WTC11 (cell line): ENCODE data around the gene DISP2. TPM values are rescaled to one million over a fixed set of nuclear protein-coding genes. Genes with fewer than 3 reads are reported as not detected.

Experiments used
- ATF1 ChIP-seq: sonication (generic); formaldehyde crosslinking; IDR thresholded peaks from 2 replicates; pipeline ENCODE4 v1.8.1; 2023; ENCODE audit warnings: mild to moderate bottlenecking, moderate library complexity, missing genetic modification reagents
- EMX1 ChIP-seq: fragments of 250-450 bp; sonication (Bioruptor Pico); IDR thresholded peaks from 2 replicates; pipeline ENCODE4 v1.8.0; 2021; ENCODE audit warnings: mild to moderate bottlenecking
- FOXJ3 ChIP-seq: sonication (generic); formaldehyde crosslinking; IDR thresholded peaks from 2 replicates; pipeline ENCODE4 v1.9.0; 2021; ENCODE audit warnings: missing genetic modification reagents, mild to moderate bottlenecking, borderline replicate concordance
- FOXP1 ChIP-seq: sonication (generic); formaldehyde crosslinking; IDR thresholded peaks from 2 replicates; pipeline ENCODE4 v1.8.0; 2022; ENCODE audit warnings: missing genetic modification reagents, mild to moderate bottlenecking, moderate library complexity, borderline replicate concordance
- GTF2I ChIP-seq: fragments of 250-450 bp; sonication (Bioruptor Pico); conservative IDR thresholded peaks from 2 replicates; pipeline ENCODE4 v1.4.0; 2021; ENCODE audit warnings: mild to moderate bottlenecking
- HMGA2 ChIP-seq: fragments of 250-450 bp; sonication (Bioruptor Pico); IDR thresholded peaks from 2 replicates; pipeline ENCODE4 v1.4.0; 2021; ENCODE audit warnings: mild to moderate bottlenecking, moderate library complexity
- JAZF1 ChIP-seq: fragments of 250-450 bp; sonication (Bioruptor Pico); IDR thresholded peaks from 2 replicates; pipeline ENCODE4 v1.9.0; 2021; ENCODE audit warnings: moderate library complexity, mild to moderate bottlenecking, inconsistent platforms
- JUN ChIP-seq: sonication (generic); formaldehyde crosslinking; IDR thresholded peaks from 2 replicates; pipeline ENCODE4 v1.8.0; 2023; ENCODE audit warnings: mild to moderate bottlenecking, missing genetic modification reagents
- KAT7 ChIP-seq: sonication (generic); formaldehyde crosslinking; IDR thresholded peaks from 2 replicates; pipeline ENCODE4 v1.8.1; 2023; ENCODE audit warnings: missing genetic modification reagents, mild to moderate bottlenecking, borderline replicate concordance
- NR1H2 ChIP-seq: sonication (generic); formaldehyde crosslinking; IDR thresholded peaks from 2 replicates; pipeline ENCODE4 v1.9.0; 2021; ENCODE audit warnings: mild to moderate bottlenecking, moderate library complexity, missing genetic modification reagents
- NR3C1 ChIP-seq: sonication (generic); formaldehyde crosslinking; conservative IDR thresholded peaks from 2 replicates; pipeline ENCODE4 v1.8.1; 2023; ENCODE audit warnings: low read depth, mild to moderate bottlenecking, missing genetic modification reagents
- OVOL2 ChIP-seq: fragments of 250-450 bp; sonication (Bioruptor Pico); IDR thresholded peaks from 2 replicates; pipeline ENCODE4 v1.9.0; 2021; ENCODE audit warnings: mild to moderate bottlenecking, borderline replicate concordance
- TCF7 ChIP-seq: sonication (generic); formaldehyde crosslinking; IDR thresholded peaks from 2 replicates; pipeline ENCODE4 v1.8.0; 2022; ENCODE audit warnings: mild to moderate bottlenecking, low read depth, missing genetic modification reagents, moderate library complexity
- ZBTB21 ChIP-seq: sonication (generic); formaldehyde crosslinking; IDR thresholded peaks from 2 replicates; pipeline ENCODE4 v1.8.1; 2023; ENCODE audit warnings: mild to moderate bottlenecking, missing genetic modification reagents, borderline replicate concordance
- ZNF416 ChIP-seq: fragments of 250-450 bp; sonication (Bioruptor Pico); IDR thresholded peaks from 2 replicates; pipeline ENCODE4 v1.9.0; 2021; ENCODE audit warnings: mild to moderate bottlenecking, inconsistent platforms
- ZNF423 ChIP-seq: fragments of 250-450 bp; sonication (Bioruptor Pico); IDR thresholded peaks from 2 replicates; pipeline ENCODE4 v2.1.2; 2022; ENCODE audit warnings: mild to moderate bottlenecking, moderate library complexity
- total RNA-seq: library from RNA; stranded (reverse); gene quantifications from 3 replicates; pipeline ENCODE4 v1.2.3, GENCODE V29; 2021
- TF ChIP-seq, protein P1 (sequence below): sonication (generic); formaldehyde crosslinking; IDR thresholded peaks from 2 replicates; pipeline ENCODE4 v1.8.1; 2022; ENCODE audit warnings: low read depth, mild to moderate bottlenecking, moderate library complexity, missing genetic modification reagents, borderline replicate concordance
- TF ChIP-seq, protein P2 (sequence below): sonication (generic); formaldehyde crosslinking; conservative IDR thresholded peaks from 2 replicates; pipeline ENCODE4 v1.8.1; 2023; ENCODE audit warnings: mild to moderate bottlenecking, low read depth, missing genetic modification reagents, moderate library complexity
- TF ChIP-seq, protein P3 (sequence below): sonication (generic); formaldehyde crosslinking; IDR thresholded peaks from 2 replicates; pipeline ENCODE4 v1.8.1; 2023; ENCODE audit warnings: mild to moderate bottlenecking, missing genetic modification reagents, moderate library complexity
- TF ChIP-seq, protein P4 (sequence below): fragments of 250-450 bp; sonication (Bioruptor Pico); IDR thresholded peaks from 2 replicates; pipeline ENCODE4 v1.9.0; 2021; ENCODE audit warnings: mild to moderate bottlenecking, borderline replicate concordance
- TF ChIP-seq, protein P5 (sequence below): sonication (generic); formaldehyde crosslinking; conservative IDR thresholded peaks from 2 replicates; pipeline ENCODE4 v1.8.1; 2022; ENCODE audit warnings: mild to moderate bottlenecking, missing genetic modification reagents
- TF ChIP-seq, protein P6 (sequence below): sonication (generic); formaldehyde crosslinking; IDR thresholded peaks from 2 replicates; pipeline ENCODE4 v1.8.0; 2022; ENCODE audit warnings: mild to moderate bottlenecking, missing genetic modification reagents
- TF ChIP-seq, protein P7 (sequence below): sonication (generic); formaldehyde crosslinking; IDR thresholded peaks from 2 replicates; pipeline ENCODE4 v1.8.1; 2022; ENCODE audit warnings: missing genetic modification reagents, borderline replicate concordance
- TF ChIP-seq, protein P8 (sequence below): sonication (generic); formaldehyde crosslinking; IDR thresholded peaks from 2 replicates; pipeline ENCODE4 v1.8.1; 2022; ENCODE audit warnings: mild to moderate bottlenecking, missing genetic modification reagents, moderate library complexity, borderline replicate concordance
- TF ChIP-seq, protein P9 (sequence below): fragments of 250-450 bp; sonication (Bioruptor Pico); IDR thresholded peaks from 2 replicates; pipeline ENCODE4 v1.9.0; 2021; ENCODE audit warnings: mild to moderate bottlenecking

Gene DISP2
- total RNA-seq, 1 experiment from 2014 or later = 3.5 TPM

DNA sequence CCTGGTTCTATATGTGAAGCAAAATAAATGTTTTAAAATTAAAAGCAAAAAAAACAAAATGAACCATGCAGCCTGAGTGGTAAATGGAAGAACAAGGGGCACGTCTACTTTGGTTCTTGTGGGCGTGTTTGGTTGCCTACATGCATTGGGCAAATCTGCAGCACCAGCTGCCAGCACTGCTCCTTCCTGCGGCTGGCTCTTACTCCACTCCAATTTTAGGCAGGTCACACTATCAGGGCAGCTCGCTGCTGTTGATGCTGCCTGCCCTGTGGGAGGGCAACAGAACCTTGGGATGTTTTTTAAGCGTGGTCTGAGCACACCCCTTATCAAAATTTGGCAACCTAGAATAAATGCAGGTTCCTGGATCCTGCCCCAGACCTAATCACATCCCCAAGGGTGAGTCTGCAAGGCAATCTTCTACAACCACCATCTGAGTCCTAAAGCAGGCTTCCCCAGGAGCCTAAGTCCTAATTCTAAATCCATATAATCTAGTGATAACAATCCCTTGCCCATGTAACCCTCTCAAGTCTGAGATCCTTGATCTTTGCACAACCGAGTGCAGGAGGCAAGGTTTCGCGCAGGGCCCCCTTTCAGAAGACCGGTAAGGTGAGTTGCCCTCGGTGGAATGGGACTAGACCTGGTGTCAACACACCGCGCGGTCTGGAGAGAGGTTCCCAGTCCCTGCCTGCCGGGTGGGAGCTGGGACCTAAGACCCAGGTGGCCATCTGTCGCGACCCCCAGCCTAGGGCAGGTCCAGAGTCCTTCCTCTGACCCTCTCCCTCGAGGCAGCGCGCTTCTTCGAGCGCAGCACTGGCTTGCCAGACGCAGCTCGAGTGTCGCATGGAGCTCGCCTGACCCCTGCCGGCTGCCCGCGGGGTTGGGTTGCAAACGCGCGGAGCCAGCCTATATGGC, 63.5 kb downstream of the DISP2 start (continued):
- TF ChIP-seq, protein P1, sequence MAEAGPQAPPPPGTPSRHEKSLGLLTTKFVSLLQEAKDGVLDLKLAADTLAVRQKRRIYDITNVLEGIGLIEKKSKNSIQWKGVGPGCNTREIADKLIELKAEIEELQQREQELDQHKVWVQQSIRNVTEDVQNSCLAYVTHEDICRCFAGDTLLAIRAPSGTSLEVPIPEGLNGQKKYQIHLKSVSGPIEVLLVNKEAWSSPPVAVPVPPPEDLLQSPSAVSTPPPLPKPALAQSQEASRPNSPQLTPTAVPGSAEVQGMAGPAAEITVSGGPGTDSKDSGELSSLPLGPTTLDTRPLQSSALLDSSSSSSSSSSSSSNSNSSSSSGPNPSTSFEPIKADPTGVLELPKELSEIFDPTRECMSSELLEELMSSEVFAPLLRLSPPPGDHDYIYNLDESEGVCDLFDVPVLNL (CRISPR knock-in tag) = no peak
- TF ChIP-seq JAZF1 (CRISPR knock-in tag) = no peak
- TF ChIP-seq NR3C1 = no peak
- TF ChIP-seq, protein P2, sequence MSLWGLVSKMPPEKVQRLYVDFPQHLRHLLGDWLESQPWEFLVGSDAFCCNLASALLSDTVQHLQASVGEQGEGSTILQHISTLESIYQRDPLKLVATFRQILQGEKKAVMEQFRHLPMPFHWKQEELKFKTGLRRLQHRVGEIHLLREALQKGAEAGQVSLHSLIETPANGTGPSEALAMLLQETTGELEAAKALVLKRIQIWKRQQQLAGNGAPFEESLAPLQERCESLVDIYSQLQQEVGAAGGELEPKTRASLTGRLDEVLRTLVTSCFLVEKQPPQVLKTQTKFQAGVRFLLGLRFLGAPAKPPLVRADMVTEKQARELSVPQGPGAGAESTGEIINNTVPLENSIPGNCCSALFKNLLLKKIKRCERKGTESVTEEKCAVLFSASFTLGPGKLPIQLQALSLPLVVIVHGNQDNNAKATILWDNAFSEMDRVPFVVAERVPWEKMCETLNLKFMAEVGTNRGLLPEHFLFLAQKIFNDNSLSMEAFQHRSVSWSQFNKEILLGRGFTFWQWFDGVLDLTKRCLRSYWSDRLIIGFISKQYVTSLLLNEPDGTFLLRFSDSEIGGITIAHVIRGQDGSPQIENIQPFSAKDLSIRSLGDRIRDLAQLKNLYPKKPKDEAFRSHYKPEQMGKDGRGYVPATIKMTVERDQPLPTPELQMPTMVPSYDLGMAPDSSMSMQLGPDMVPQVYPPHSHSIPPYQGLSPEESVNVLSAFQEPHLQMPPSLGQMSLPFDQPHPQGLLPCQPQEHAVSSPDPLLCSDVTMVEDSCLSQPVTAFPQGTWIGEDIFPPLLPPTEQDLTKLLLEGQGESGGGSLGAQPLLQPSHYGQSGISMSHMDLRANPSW = no peak
- 0 out of 2 replicates have a peak, but pooled peaks have one; percentile 32 for TF ChIP-seq TCF7 (CRISPR knock-in tag)
- no peak for TF ChIP-seq ATF1 (CRISPR knock-in tag)
- no peak for TF ChIP-seq GTF2I (CRISPR knock-in tag)
- TF ChIP-seq, protein P3, sequence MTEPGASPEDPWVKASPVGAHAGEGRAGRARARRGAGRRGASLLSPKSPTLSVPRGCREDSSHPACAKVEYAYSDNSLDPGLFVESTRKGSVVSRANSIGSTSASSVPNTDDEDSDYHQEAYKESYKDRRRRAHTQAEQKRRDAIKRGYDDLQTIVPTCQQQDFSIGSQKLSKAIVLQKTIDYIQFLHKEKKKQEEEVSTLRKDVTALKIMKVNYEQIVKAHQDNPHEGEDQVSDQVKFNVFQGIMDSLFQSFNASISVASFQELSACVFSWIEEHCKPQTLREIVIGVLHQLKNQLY = no peak
- 0 out of 2 replicates have a peak, but pooled peaks have one; percentile 35 for TF ChIP-seq EMX1 (CRISPR knock-in tag)
- TF ChIP-seq KAT7 (CRISPR knock-in tag) = no peak
- 0 out of 2 replicates have a peak, but pooled peaks have one; percentile 65 for TF ChIP-seq FOXP1
- TF ChIP-seq ZNF416 (CRISPR knock-in tag) = peak; percentile 7; the same call in 1 of the 2 replicates
- TF ChIP-seq JUN (CRISPR knock-in tag) = no peak
- TF ChIP-seq HMGA2 (CRISPR knock-in tag) = no peak
- no peak for TF ChIP-seq ZBTB21 (CRISPR knock-in tag)
- no peak for TF ChIP-seq ZNF423 (CRISPR knock-in tag)
- TF ChIP-seq, protein P4, sequence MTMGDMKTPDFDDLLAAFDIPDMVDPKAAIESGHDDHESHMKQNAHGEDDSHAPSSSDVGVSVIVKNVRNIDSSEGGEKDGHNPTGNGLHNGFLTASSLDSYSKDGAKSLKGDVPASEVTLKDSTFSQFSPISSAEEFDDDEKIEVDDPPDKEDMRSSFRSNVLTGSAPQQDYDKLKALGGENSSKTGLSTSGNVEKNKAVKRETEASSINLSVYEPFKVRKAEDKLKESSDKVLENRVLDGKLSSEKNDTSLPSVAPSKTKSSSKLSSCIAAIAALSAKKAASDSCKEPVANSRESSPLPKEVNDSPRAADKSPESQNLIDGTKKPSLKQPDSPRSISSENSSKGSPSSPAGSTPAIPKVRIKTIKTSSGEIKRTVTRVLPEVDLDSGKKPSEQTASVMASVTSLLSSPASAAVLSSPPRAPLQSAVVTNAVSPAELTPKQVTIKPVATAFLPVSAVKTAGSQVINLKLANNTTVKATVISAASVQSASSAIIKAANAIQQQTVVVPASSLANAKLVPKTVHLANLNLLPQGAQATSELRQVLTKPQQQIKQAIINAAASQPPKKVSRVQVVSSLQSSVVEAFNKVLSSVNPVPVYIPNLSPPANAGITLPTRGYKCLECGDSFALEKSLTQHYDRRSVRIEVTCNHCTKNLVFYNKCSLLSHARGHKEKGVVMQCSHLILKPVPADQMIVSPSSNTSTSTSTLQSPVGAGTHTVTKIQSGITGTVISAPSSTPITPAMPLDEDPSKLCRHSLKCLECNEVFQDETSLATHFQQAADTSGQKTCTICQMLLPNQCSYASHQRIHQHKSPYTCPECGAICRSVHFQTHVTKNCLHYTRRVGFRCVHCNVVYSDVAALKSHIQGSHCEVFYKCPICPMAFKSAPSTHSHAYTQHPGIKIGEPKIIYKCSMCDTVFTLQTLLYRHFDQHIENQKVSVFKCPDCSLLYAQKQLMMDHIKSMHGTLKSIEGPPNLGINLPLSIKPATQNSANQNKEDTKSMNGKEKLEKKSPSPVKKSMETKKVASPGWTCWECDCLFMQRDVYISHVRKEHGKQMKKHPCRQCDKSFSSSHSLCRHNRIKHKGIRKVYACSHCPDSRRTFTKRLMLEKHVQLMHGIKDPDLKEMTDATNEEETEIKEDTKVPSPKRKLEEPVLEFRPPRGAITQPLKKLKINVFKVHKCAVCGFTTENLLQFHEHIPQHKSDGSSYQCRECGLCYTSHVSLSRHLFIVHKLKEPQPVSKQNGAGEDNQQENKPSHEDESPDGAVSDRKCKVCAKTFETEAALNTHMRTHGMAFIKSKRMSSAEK (CRISPR knock-in tag) = 0 out of 2 replicates have a peak, but pooled peaks have one; percentile 2
- no peak for TF ChIP-seq OVOL2 (CRISPR knock-in tag)
- TF ChIP-seq FOXJ3 (CRISPR knock-in tag) = no peak
- TF ChIP-seq, protein P5, sequence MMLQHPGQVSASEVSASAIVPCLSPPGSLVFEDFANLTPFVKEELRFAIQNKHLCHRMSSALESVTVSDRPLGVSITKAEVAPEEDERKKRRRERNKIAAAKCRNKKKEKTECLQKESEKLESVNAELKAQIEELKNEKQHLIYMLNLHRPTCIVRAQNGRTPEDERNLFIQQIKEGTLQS (CRISPR knock-in tag) = no peak
- TF ChIP-seq, protein P6, sequence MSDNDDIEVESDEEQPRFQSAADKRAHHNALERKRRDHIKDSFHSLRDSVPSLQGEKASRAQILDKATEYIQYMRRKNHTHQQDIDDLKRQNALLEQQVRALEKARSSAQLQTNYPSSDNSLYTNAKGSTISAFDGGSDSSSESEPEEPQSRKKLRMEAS (CRISPR knock-in tag) = peak; percentile 78
- no peak for TF ChIP-seq NR1H2 (CRISPR knock-in tag)
- TF ChIP-seq, protein P7, sequence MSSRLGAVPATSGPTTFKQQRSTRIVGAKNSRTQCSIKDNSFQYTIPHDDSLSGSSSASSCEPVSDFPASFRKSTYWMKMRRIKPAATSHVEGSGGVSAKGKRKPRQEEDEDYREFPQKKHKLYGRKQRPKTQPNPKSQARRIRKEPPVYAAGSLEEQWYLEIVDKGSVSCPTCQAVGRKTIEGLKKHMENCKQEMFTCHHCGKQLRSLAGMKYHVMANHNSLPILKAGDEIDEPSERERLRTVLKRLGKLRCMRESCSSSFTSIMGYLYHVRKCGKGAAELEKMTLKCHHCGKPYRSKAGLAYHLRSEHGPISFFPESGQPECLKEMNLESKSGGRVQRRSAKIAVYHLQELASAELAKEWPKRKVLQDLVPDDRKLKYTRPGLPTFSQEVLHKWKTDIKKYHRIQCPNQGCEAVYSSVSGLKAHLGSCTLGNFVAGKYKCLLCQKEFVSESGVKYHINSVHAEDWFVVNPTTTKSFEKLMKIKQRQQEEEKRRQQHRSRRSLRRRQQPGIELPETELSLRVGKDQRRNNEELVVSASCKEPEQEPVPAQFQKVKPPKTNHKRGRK (CRISPR knock-in tag) = no peak
- TF ChIP-seq, protein P8, sequence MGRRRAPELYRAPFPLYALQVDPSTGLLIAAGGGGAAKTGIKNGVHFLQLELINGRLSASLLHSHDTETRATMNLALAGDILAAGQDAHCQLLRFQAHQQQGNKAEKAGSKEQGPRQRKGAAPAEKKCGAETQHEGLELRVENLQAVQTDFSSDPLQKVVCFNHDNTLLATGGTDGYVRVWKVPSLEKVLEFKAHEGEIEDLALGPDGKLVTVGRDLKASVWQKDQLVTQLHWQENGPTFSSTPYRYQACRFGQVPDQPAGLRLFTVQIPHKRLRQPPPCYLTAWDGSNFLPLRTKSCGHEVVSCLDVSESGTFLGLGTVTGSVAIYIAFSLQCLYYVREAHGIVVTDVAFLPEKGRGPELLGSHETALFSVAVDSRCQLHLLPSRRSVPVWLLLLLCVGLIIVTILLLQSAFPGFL (CRISPR knock-in tag) = no peak
- TF ChIP-seq, protein P9, sequence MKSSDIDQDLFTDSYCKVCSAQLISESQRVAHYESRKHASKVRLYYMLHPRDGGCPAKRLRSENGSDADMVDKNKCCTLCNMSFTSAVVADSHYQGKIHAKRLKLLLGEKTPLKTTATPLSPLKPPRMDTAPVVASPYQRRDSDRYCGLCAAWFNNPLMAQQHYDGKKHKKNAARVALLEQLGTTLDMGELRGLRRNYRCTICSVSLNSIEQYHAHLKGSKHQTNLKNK (CRISPR knock-in tag) = no peak
